Measurements from ENCODE around the gene CEMP1. TPM values are rescaled to one million over a fixed set of nuclear protein-coding genes. Genes with fewer than 3 reads are reported as not detected.

The CEMP1 gene
- polyA plus RNA-seq, 3 donors, result 2.2 to 3.7 (median 2.5) TPM

GRCh38 chr16:2507052-2507659 is 24.1 kb downstream of the CEMP1 start:
- DNase-seq (ENCODE audit: low read depth in 3 of 3, low spot score in 2 of 3), result no peak

GRCh38 chr16:2505695-2506094 is 25.5 kb downstream of the CEMP1 start:
- no peak for DNase-seq (ENCODE audit: low read depth in 3 of 3, low spot score in 2 of 3)

- no peak for DNase-seq (ENCODE audit: low read depth in 3 of 3, low spot score in 2 of 3)
Measured at GRCh38 chr16:2501946-2502895, 29.0 kb downstream of the CEMP1 start.

DNA sequence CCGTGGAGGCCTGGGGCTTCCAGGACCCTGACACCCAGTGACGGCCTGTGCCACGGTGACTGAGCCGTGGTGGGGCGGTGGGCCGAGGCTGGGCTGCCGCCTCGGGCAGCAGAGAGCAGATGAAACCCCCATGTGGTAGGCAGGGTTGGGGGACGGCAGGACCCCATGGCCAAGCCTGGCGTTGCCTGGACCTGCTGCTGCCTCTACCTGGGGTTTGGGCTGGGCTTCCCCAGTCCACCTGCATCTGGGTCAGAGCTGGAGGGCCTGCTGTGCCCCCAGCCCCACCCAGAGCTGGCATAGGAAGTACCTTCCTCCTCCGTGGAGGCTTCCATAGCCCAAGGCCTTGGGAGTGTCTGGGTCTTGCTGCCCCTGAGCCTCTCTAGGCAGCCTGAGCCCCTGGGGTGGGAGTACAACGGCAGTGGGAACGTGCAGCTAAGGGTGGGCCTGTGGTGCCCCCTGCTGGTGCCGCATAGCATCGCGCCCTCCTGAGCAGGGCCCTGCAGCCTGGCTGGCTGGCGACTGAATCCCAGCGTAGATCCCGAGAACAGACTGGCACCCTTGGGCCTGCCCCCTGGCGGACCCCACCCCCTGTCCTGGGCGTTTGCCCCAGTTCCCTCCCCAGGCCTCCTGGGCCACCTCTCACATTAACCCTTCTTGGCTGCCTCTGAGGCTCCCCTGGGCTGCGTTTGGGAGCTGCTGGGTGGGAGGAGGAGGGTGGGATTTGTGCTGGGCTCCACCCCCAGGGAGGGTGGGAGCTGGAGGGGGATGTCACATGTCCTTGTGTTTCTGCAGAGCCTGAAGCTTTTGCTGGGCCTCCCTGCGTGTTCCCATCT is 30.1 kb downstream of the CEMP1 start:
- DNase-seq (ENCODE audit: low read depth in 3 of 3, low spot score in 2 of 3), result peak; percentile 77 to 88 (median 83)

DNA sequence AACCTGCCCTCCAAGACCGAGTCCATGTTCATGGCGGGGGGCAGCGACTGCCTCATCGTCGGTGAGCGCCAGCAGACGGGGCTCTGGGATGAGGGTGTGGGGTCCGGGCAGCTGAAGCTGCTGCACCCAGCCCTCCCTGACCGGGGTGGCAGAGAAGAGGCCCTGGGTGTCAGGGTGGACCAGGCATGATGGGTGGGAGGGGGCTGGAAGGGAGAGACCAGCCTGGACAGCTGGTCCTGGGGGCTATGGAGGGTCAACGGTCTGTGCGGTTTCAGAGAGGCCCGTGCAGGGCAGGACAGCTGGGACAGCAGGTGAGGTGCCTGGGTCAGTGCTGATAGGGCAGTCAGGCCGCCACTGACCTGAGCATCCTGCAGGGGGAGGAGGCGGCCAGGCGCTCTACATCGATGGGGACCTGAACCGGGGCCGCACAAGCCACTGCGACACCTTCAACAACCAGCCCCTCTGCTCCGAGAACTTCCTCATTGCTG is 30.7 kb downstream of the CEMP1 start:
- no peak for DNase-seq (ENCODE audit: low read depth in 3 of 3, low spot score in 2 of 3)

GRCh38 chr16:2499890-2500429 is 31.2 kb downstream of the CEMP1 start:
- DNase-seq (ENCODE audit: low read depth in 3 of 3, low spot score in 2 of 3), result no peak

- no peak for DNase-seq (ENCODE audit: low read depth in 3 of 3, low spot score in 2 of 3)
Measured at GRCh38 chr16:2499454-2499853, 31.8 kb downstream of the CEMP1 start.

- DNase-seq (ENCODE audit: low read depth in 3 of 3, low spot score in 2 of 3), result no peak
Measured at GRCh38 chr16:2498531-2499253, 32.5 kb downstream of the CEMP1 start.

GRCh38 chr16:2497695-2498484 is 33.3 kb downstream of the CEMP1 start:
- no peak for DNase-seq (ENCODE audit: low read depth in 3 of 3, low spot score in 2 of 3)

GRCh38 chr16:2497116-2497630 is 34.0 kb downstream of the CEMP1 start:
- DNase-seq (ENCODE audit: low read depth in 3 of 3, low spot score in 2 of 3), result no peak

DNA sequence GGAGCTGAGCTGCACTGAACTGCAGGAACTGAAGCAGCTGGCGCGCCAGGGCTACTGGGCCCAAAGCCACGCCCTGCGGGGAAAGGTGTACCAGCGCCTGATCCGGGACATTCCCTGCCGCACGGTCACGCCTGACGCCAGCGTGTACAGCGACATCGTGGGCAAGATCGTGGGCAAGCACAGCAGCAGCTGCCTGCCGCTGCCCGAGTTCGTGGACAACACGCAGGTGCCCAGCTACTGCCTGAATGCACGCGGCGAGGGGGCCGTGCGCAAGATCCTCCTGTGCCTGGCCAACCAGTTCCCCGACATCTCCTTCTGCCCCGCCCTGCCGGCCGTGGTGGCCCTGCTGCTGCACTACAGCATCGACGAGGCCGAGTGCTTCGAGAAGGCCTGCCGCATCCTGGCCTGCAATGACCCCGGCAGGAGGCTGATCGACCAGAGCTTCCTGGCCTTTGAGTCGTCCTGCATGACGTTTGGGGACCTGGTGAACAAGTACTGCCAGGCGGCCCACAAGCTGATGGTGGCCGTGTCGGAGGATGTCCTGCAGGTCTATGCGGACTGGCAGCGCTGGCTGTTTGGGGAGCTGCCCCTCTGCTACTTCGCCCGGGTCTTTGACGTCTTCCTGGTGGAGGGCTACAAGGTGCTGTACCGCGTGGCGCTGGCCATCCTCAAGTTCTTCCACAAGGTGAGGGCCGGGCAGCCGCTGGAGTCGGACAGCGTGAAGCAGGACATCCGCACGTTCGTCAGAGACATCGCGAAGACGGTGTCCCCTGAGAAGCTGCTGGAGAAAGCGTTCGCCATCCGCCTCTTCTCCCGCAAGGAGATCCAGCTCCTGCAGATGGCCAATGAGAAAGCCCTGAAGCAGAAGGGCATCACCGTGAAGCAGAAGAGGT is 34.7 kb downstream of the CEMP1 start:
- no peak for DNase-seq (ENCODE audit: low read depth in 3 of 3, low spot score in 2 of 3)

- DNase-seq (ENCODE audit: low read depth in 3 of 3, low spot score in 2 of 3), result no peak
Measured at GRCh38 chr16:2495041-2495440, 36.2 kb downstream of the CEMP1 start.

DNA sequence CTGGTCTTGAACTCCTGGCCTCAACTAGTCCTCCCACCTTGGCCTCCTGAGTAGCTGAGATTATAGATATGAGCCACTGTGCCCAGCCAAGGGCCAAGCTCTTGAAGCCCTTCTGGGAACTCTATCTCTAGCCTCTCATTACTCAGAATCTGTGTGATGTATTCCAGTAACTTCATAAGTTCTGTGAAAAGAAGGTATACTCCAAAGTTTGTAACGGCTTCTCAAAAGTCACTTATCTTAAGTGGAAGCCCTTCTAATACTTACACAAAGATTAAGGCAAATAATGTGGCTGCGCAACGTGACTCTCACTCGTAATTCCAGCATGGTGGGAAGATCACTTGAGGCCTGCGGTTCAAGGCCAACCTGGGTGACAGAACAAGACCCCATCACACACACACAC is 36.6 kb downstream of the CEMP1 start:
- DNase-seq (ENCODE audit: low read depth in 3 of 3, low spot score in 2 of 3), result no peak

DNA sequence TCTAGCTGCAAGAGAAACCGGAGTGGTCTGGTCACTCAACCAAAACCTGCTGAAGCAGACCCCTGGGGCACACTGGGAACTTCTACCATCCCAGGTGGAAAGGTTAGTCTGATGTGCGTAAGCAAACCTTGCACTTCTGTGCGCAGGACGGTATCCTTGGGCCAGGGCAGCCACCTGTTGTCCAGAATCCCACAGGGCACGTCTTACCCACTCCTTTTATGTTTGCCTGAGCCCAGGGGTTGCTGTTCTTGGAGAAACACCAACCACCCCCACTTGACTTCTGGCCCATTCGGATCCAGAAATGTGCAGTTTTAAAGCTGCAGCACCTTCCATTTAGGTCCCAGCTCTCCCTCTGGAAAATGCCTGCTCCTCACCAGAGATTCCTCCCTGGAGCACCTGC is 37.6 kb downstream of the CEMP1 start:
- no peak for DNase-seq (ENCODE audit: low read depth in 3 of 3, low spot score in 2 of 3)

DNA sequence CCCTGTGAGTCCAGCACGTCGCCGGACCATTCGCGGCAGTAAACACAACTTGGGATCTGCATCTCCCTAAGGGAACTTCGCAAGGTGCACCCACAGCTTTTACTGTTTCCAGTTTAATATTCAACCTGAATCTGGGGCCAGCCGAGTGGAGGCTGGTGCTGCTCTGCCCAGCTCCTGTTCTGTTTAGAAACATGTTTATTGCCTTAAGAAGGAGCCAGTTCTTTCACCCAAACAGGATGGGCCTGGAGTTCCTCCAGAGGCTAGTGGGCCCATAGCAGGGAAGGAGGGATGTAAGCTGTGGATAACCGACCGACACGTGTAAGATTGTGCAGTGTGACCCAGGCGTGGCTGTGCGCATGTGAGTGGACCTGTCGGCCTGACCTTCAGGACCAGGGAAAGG is 38.9 kb downstream of the CEMP1 start:
- DNase-seq (ENCODE audit: low read depth in 3 of 3, low spot score in 2 of 3), result no peak

DNA sequence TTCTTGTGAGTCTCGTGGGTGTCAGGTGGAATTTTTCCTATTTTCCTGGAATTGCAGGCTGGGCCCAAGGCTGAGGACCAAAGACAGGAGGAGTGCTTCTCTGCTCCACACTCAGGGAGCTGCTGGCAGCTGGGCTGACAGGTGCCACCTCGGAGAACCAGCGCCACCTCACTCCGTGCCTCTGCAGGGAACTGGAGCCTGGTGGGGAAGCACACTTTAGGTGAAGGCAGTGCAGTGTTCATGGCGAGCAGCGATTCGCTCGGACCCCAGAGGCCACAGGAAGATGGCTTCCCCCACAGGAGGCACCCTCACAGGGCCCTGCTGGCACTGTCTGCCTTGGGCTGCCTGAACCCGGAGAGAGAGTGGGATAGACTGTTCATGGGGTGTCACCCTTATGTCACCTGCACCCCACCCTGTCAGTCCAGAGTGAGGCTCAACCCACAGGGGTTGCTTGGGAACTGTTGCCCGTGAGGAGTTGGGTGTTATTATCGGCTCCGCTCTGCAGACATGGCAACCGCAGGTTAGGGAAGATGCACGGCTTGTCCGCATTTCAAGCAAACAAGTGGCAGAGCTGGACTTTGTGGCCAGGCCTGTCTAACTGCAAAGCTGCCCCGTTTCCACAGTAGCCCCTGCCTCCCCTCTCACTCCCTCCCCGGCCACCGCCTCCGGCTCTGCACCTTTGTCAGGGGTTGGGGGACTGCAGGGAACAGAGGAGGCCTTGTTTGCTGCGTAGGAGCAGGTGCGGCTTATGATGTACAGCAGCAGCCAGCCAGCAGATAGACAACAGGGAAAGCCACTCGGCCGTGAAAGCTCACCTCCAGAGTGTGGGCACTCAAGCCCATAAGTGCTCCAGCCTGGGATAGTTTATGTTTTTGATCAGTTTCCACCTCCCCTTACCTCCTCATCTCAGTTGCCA is 40.8 kb downstream of the CEMP1 start:
- no peak for DNase-seq (ENCODE audit: low read depth in 3 of 3, low spot score in 2 of 3)

- DNase-seq (ENCODE audit: low read depth in 3 of 3, low spot score in 2 of 3), result no peak
Measured at GRCh38 chr16:2489581-2489980, 41.6 kb downstream of the CEMP1 start.
